ENCODE data around the gene LSM11. TPM values are rescaled to one million over a fixed set of nuclear protein-coding genes. Genes with fewer than 3 reads are reported as not detected.

LSM11 gene
- total RNA-seq, 4 donors from 2014 or later, result 2.8 to 14.3 (median 8.7) TPM

DNA sequence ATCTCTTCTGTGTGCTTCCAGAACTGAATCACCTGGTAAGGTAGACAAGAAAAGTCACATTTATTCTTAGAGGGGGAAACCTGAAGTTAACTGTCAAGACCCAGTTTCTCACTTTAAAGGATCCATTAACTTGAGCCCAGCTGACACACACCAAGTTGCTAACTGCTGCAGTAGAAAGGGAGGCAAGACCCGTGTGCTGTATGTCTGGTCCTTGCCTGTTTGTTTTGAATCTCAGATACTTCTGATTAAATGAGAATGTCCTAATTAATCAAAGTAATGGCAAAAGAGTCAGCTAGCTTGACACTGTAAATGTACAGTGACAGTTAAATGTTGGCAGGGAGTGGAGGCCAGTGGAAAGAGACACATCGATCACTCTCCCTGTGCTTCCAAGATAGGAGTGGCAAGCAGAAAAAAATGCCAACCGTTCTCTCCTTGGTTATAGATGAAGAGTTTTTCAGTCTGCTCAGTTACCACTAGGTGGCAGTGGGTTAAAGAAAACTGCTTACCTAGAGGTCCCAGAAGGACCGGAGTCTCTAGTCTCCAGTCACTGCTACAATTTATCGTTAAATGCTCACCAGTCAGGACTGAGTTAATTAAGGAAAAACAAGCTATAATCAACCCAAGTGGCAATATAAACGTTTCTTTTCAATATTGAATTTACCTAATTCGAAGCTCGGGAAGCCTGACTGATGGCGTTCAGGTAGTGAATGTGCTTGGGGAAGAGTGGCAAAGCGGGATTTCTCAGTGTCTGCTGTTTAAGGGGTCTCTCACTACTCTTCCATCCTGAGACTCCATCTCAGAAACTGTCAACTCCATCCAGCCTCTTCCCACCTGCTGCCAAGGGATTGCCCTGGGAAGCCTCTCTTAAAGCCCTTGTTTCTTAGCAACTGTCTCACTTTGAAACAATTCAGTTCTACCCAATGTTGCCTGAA is 18.4 kb downstream of the LSM11 start:
- no peaks in the 10 kb centered on the region for H3K9me3 ChIP-seq
- H3K27me3 ChIP-seq, result no peaks in the 10 kb centered on the region
- no peaks in the 10 kb centered on the region for H3K36me3 ChIP-seq
- H3K4me1 ChIP-seq, result no peaks in the 10 kb centered on the region
- H3K27ac ChIP-seq, result no peak overlapping the region
- no peak for TF ChIP-seq POLR2A (IDR thresholded peaks at IDR 0.05)
- TF ChIP-seq, protein P1, sequence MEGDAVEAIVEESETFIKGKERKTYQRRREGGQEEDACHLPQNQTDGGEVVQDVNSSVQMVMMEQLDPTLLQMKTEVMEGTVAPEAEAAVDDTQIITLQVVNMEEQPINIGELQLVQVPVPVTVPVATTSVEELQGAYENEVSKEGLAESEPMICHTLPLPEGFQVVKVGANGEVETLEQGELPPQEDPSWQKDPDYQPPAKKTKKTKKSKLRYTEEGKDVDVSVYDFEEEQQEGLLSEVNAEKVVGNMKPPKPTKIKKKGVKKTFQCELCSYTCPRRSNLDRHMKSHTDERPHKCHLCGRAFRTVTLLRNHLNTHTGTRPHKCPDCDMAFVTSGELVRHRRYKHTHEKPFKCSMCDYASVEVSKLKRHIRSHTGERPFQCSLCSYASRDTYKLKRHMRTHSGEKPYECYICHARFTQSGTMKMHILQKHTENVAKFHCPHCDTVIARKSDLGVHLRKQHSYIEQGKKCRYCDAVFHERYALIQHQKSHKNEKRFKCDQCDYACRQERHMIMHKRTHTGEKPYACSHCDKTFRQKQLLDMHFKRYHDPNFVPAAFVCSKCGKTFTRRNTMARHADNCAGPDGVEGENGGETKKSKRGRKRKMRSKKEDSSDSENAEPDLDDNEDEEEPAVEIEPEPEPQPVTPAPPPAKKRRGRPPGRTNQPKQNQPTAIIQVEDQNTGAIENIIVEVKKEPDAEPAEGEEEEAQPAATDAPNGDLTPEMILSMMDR (IDR thresholded peaks at IDR 0.05), result peak; percentile 67 to 73 (median 69)
- DNase-seq, result peak in 1 of 2 donors; percentile 31
- intact Hi-C loops (cut with DNase I; ENCODE audit: low total_unique reads), result no loop called here
- no peak overlapping the region for H3K4me3 ChIP-seq

- Histone ChIP-seq H3K4me3 (no peak overlapping the region), H3K27me3 (no peaks in the 10 kb centered on the region), H3K36me3 (no peaks in the 10 kb centered on the region), H3K27ac (no peak overlapping the region), H3K4me1 (no peaks in the 10 kb centered on the region), H3K9me3 (no peaks in the 10 kb centered on the region)
- no peak for DNase-seq
- no peak for TF ChIP-seq POLR2A (IDR thresholded peaks at IDR 0.05)
- TF ChIP-seq, protein P1 (IDR thresholded peaks at IDR 0.05), result no peak
- intact Hi-C loops (cut with DNase I; ENCODE audit: low total_unique reads), result no loop called here
These were observed 21.0 kb downstream of the LSM11 start for GRCh38 chr5:157764531-157764930.

DNA sequence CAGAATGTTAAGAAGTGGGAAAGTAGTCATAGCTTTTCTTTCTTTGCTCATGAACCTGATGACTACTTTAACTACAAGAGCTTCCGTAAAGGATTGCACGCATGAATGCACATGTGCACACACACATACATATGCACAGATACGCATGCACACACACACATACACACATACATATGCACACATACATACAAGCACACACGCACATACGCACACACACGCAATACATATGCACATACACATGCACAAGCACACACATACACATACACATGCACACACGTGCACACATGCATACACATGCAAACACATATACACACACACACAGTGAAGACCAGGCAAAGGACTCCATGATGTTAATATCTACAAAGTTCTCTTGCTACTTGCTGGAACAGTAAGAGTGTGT is 22.9 kb downstream of the LSM11 start:
- no peak overlapping the region for H3K27ac ChIP-seq
- no peaks in the 10 kb centered on the region for H3K27me3 ChIP-seq
- TF ChIP-seq POLR2A (IDR thresholded peaks at IDR 0.05), result no peak
- TF ChIP-seq, protein P1 (IDR thresholded peaks at IDR 0.05), result no peak
- H3K9me3 ChIP-seq, result no peaks in the 10 kb centered on the region
- intact Hi-C loops (cut with DNase I; ENCODE audit: low total_unique reads), result no loop called here
- DNase-seq, result no peak
- H3K4me3 ChIP-seq, result no peak overlapping the region
- no peaks in the 10 kb centered on the region for H3K36me3 ChIP-seq
- no peaks in the 10 kb centered on the region for H3K4me1 ChIP-seq

- no peaks in the 10 kb centered on the region for H3K27me3 ChIP-seq
- H3K27ac ChIP-seq, result no peak overlapping the region
- TF ChIP-seq POLR2A (IDR thresholded peaks at IDR 0.05), result no peak
- TF ChIP-seq, protein P1 (IDR thresholded peaks at IDR 0.05), result no peak
- no peaks in the 10 kb centered on the region for H3K36me3 ChIP-seq
- H3K9me3 ChIP-seq, result no peaks in the 10 kb centered on the region
- intact Hi-C loops (cut with DNase I; ENCODE audit: low total_unique reads), result no loop called here
- DNase-seq, result no peak
- H3K4me3 ChIP-seq, result no peak overlapping the region
- no peaks in the 10 kb centered on the region for H3K4me1 ChIP-seq
These were observed 23.4 kb downstream of the LSM11 start for GRCh38 chr5:157766902-157767301.

DNA sequence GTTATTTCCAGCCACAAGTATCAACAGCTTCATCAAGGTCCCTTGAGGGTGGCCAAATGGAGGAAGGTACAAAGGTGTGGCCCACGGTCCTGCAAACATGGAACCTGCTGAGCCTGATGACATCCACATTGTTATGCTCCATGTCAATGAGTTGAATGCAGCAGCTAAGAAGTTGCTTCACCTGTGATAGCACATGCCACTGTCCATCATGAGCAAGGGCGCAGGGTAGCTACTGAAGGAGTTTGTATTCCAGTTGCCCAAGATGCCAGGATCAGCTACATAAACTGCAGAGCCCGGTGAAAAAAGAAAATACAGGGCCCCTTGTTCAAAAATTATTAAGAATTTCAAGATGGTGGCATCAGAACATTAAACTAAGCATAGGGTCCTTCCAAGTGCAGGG is 24.2 kb downstream of the LSM11 start:
- DNase-seq, result no peak
- H3K4me3 ChIP-seq, result no peak overlapping the region
- H3K4me1 ChIP-seq, result no peaks in the 10 kb centered on the region
- H3K9me3 ChIP-seq, result no peaks in the 10 kb centered on the region
- no peaks in the 10 kb centered on the region for H3K36me3 ChIP-seq
- H3K27me3 ChIP-seq, result no peaks in the 10 kb centered on the region
- H3K27ac ChIP-seq, result no peak overlapping the region
- intact Hi-C loops (cut with DNase I; ENCODE audit: low total_unique reads), result no loop called here
- TF ChIP-seq, protein P1 (IDR thresholded peaks at IDR 0.05), result no peak
- TF ChIP-seq POLR2A (IDR thresholded peaks at IDR 0.05), result no peak
